Fibroblast of pulmonary artery (primary cell): Measurements from ENCODE around the gene ZSCAN1.

Experiments used
- DNase-seq: peaks from one replicate; pipeline ENCODE4 v3.0.0-alpha.2; 2010; ENCODE audit warnings: low read depth
- H3K4me3 ChIP-seq: replicated peaks from 2 replicates; pipeline ENCODE4 v1.5.1; 2011; ENCODE audit warnings: low read depth, mild to moderate bottlenecking, control low read depth, low read length, moderate library complexity
- TF ChIP-seq, protein P1 (sequence below): IDR thresholded peaks from 2 replicates; pipeline ENCODE4 v1.5.1; 2011; ENCODE audit warnings: mild to moderate bottlenecking, control low read depth, low read length, inconsistent platforms; ENCODE audit errors: missing control alignments

Gene ZSCAN1

DNA sequence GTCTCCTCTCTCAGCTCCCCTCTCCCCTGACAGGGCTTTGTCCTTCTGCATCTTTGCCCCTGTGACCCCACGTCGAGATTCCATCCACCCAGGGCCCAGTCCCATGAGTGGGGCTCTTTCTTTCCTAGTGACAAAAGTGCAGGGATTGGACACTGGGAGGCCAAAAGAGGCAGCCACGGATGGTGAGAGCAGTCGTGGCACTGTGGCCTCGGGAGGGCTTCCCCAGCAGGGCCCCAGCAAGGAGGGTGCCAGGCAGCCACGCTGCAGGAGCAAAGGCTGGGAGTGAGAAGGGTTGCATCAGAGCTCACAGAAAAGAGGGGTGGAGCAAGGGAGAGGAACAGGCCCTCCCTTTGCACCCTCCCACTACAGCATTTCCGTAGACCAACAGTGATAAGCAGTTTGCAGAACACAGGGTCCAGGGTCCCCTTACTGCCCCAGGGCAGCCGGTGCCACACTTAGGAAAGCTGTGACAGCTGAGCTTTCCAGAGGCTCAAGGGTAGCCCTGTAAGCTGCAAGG, 4.9 kb downstream of the ZSCAN1 start:
- DNase-seq = no peak
- H3K4me3 ChIP-seq = no peak overlapping the region
- TF ChIP-seq, protein P1, sequence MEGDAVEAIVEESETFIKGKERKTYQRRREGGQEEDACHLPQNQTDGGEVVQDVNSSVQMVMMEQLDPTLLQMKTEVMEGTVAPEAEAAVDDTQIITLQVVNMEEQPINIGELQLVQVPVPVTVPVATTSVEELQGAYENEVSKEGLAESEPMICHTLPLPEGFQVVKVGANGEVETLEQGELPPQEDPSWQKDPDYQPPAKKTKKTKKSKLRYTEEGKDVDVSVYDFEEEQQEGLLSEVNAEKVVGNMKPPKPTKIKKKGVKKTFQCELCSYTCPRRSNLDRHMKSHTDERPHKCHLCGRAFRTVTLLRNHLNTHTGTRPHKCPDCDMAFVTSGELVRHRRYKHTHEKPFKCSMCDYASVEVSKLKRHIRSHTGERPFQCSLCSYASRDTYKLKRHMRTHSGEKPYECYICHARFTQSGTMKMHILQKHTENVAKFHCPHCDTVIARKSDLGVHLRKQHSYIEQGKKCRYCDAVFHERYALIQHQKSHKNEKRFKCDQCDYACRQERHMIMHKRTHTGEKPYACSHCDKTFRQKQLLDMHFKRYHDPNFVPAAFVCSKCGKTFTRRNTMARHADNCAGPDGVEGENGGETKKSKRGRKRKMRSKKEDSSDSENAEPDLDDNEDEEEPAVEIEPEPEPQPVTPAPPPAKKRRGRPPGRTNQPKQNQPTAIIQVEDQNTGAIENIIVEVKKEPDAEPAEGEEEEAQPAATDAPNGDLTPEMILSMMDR = no peak

DNA sequence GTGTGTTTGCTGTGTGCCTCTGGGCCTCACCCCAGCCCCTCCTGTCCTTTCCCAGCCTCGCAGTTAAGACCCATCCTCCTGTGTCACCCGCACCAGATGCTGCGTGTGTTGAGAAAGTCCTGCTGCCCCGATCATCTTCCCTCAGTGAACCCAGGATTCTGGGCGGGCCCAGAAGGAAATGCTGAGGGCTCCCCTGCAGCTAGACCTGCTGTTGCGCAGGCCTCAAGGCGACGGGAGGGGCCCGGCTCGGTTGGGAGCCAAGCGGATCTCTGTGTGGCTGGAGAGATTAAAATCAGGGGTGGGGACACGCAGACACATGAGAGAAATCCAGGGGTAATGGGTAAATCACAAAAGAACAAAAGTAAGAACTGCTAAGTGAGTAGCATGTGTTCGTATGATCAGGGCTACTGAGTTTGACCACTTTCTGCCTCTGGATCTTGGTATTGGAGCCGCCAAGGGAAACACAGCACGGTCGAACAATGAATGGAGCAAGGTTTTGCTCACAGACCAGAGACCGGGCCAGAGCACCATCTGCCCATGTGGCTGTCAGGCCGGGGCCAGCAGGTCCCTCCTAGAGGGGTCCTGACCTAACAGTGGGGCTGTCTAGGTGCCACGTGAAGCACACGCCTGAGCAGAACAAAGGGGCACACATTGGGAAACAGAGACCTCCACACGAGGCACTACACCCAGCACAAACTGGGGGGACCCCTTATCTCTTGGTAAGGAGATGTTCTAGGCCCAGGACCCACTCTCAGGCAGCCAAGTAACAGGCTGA, 7.1 kb downstream of the ZSCAN1 start:
- TF ChIP-seq, protein P1 = no peak
- no peak for DNase-seq
- H3K4me3 ChIP-seq = no peak overlapping the region

DNA sequence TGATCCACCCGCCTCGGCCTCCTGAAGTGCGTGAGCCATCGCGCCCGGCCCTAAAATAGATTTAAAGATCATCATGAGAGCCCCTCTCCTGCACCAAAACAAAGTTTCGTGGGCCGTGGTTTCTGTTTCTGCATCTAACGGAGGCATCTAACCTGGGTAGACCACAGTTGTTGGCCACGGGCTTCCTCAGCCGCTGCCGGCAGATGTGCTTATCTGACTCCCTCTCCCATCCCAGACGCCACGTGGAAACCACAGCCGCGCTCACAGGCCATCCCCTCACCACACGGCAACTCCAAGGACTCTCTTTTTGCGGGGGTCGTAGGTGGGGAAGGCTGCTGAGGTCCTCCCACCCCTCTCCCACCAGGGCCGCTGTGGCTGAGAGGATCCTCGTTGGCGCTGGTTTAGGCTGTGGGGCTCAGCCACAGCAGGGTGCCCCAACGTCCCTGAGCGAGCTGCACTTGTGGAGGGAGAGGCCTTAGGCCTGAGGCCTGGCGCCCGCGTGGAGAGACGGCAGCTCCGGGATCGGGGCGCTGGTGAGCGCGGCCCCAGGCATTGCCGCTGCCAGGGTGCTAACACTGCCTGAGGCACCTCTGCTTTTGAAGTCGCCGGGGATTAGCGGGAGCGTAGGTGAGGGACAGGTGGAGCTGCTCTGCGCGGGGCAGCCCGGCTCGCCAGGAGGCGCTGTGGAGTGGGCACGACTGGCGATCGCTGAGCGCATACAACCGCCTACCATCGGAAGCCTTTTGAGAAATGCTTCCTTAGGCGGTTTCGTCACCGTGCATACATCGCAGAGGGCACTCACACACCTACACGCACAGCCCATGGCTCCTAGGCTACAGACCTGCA, 8.9 kb downstream of the ZSCAN1 start:
- no peak for DNase-seq
- no peak overlapping the region for H3K4me3 ChIP-seq
- TF ChIP-seq, protein P1 = no peak

DNA sequence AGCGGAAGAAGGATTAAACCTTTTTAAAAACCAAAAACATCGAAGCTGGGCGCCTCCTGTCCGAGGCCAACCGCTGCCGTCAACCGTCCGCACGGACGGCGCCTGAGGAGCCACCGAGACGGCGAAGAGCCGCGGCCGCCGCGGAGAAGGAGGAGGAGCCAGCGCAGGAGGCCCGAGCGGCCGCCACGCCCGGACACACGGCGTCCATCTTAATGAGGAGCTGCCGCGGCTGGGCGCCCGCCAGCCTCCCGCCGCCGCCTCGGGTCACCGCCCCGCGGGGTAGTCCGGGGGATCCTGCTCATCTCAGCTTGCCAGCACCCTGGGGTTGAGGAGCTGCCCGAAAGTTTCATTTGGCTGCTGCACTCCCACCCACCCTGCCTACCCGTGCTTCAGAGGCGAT, 10.6 kb downstream of the ZSCAN1 start:
- no peak for DNase-seq
- TF ChIP-seq, protein P1 = no peak
- no peak overlapping the region for H3K4me3 ChIP-seq

DNA sequence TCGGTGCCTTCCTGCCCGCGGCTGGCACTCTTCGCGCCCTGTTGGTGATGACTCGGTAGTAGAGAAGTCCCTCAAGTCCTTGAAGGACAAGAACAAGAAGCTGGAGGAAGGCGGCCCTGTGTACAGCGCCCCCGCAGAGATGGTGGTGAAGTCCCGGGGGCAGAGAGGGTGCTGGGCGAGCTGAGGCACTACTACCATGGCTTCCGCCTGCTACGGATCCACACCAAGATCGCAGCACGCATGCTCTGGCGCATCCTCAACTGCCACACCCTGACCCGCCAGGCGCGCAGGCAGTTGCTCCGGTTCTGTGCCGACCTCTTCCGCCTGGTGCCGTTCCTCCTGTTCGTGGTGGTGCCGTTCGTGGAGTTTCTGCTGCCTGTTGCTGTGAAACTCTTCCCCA, 11.1 kb downstream of the ZSCAN1 start:
- TF ChIP-seq, protein P1 = no peak
- DNase-seq = no peak
- H3K4me3 ChIP-seq = no peak overlapping the region

- no peak for DNase-seq
Observed at GRCh38 chr19:58045411-58046050, 11.7 kb downstream of the ZSCAN1 start.

More at GRCh38 chr19:58045411-58046050, 11.7 kb downstream of the ZSCAN1 start:
- TF ChIP-seq, protein P1 = no peak
- H3K4me3 ChIP-seq = no peak overlapping the region
